Fibroblast of the conjunctiva (primary cell): ENCODE data around the gene BANF1.
A peak's percentile ranks its signal among the peaks of the same experiment; 100 is the strongest.
"Not testable (repeated sequence)": the region's sequence is repeated elsewhere in the genome, so short reads cannot be mapped to it uniquely, and the experiment has no call there.

ENCODE experiments used
- DNase-seq: peaks from one replicate; pipeline ENCODE4 v3.0.0-alpha.2; 2010; ENCODE audit warnings: low read depth

Gene BANF1

DNA sequence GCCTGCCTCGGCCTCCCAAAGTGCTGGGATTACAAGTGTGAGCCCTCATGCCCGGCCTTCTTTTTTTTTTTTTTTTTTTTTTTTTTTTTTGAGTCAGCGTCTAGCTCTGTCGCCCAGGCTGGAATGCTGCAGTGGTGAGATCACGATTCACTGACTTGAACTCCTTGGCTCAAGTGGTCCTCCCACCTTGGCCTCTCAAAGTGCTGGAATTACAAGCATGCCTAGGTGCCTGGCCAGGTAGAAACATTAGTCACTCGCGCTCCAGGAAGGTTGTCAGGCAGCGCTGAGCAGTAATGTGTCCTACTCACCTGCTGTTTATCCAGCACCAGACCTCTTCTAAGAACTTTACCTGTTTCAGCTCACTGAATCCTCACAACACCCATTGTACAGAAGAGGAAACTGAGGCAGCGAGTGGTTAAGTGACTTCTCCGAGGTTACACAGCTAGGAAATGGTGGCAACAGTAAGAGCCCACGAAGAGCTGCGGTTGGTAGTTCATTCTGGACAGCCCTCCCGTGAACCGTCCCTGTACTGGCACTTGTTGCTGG lies 9.0 kb downstream of the BANF1 start:
- no peak for DNase-seq

DNA sequence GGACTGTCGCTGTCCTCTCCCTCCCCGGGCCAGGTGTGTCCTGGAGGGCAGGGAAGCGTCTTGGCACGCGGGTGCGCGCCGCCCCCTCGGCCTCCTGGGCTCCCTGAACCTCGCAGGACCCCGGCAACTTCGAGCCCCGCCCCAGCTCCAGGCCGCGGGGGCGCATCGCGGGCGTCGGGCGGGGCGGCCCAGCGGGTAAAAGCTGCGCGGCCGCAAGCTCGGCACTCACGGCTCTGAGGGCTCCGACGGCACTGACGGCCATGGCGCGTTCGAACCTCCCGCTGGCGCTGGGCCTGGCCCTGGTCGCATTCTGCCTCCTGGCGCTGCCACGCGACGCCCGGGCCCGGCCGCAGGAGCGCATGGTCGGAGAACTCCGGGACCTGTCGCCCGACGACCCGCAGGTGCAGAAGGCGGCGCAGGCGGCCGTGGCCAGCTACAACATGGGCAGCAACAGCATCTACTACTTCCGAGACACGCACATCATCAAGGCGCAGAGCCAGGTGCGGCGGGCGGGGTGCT lies 9.5 kb downstream of the BANF1 start, which contains the start of gene CST6:
Gene CST6 (plus strand): TSS at position 224 of the 519 bp plus-strand sequence. CDS start 37 bp downstream, at position 261.
- no peak for DNase-seq

DNA sequence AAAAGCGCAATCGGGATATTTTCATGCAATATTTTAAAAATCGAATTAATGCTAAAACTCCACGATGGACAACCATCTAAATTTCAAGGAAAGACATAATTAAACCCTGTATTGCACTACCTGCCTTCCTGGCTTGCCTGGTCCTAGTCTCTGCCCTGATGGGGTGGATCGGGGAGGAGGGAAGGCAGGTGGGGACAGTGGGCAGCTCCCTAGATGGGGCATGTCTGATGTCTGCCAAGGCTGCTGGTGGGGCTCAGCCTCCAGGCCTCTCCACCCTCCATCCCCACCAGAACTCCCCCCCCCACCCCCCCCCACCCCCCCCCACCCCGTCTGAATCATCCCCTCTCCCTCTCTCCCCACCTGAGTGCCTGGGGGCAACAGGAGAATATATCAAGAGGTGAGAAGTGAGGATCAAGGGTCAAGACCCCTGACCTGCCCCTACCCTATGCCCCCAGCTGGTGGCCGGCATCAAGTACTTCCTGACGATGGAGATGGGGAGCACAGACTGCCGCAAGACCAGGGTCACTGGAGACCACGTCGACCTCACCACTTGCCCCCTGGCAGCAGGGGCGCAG lies 10.2 kb downstream of the BANF1 start:
- DNase-seq, result no peak

DNA sequence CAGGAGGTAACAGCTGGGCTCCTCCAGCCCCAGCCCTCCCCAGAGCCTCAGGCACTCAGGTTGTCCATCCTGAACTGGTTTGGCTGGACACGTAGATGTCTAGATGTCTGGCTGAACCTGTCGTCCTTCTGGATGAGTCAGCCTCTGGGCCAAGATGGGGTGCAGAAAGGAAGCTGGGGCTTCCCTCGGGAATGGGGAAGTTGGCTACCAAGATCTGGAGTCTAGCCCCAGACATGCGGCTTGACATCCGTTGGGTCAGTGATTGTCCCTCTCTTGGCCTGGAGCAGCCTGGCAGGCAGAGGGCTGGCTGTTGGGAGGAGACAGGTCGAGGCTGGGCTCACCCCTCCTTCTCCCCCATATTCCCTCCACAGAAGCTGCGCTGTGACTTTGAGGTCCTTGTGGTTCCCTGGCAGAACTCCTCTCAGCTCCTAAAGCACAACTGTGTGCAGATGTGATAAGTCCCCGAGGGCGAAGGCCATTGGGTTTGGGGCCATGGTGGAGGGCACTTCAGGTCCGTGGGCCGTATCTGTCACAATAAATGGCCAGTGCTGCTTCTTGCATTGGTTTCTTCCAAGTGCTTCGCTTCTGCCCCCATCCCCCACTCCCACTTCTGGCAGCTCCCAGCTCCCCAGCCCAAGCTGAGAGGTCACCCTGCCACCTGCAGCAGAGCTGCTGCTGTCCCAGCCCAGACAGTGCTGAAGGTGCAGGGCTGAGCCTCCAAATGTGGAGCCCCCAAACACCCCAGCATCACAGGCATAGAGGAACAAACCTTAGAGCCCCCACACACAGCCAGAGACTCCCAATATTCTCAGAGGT lies 10.9 kb downstream of the BANF1 start:
- DNase-seq, result no peak

DNA sequence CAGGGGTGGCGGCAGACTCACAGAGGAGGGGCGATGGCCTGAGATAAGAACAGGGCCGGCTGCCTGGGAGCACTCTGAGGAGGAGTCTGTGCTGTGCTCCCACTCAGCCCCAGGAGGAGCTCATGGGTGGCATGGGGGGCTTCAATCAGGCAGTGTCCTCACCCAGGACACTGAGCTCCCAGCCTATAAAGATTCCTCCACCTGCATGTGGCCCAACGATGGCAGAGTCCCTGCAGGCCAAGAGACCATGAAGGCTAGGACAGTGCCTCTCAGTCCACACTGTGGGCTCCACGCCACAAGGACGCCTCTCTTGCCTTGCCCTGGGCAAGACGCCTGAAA lies 11.4 kb downstream of the BANF1 start:
- no peak for DNase-seq

DNA sequence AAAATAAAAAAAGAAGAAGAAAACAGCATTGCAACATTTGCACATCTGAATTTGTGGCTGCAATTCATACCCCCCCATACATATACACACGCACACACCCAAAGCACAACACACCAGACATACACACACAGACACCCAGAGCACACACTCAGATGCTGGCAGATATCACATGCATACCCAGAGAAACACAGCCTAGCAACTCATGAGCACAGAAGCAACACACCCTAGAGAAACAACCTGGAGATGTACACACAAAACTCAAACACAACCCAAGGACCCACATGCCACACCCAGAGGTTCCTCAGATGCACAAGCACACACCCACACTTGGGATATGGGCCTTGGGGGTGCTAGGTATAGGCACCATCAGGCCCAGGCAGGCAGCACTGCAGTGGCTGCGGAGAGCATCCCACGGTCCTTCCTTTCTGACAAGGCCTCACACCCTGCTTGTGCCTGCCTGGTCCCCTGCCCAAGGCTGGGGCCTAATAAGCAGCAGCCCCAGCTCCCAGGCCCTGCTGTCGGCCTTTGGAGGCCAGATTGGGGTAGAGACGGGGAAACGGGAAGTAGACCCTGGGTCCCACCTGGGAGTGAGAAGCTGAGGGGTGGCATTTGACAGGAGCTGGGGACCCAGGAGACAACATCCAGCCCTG lies 12.6 kb downstream of the BANF1 start:
- DNase-seq, result no peak

DNA sequence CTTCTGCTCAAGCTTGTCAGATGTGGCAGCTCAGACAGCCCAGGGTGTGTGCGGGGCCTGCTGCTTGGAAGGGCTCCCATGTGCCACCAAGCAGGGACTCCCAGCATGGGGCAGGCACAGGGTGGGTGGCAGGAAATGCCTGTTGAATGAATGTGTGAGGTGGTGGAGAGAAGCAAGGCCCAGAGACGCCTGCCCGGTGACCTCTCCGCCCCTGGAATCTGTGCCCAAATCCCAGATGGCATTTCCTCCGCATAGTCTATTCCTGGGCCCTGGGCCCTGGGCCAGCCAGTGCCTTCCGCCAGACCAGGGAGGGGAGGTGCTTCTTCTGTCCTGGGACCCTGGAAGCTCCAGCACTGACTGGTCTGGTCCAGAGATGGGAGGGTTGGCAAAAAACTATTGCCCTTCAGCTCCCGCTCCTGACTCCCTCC lies 13.2 kb downstream of the BANF1 start:
- DNase-seq, result no peak

DNA sequence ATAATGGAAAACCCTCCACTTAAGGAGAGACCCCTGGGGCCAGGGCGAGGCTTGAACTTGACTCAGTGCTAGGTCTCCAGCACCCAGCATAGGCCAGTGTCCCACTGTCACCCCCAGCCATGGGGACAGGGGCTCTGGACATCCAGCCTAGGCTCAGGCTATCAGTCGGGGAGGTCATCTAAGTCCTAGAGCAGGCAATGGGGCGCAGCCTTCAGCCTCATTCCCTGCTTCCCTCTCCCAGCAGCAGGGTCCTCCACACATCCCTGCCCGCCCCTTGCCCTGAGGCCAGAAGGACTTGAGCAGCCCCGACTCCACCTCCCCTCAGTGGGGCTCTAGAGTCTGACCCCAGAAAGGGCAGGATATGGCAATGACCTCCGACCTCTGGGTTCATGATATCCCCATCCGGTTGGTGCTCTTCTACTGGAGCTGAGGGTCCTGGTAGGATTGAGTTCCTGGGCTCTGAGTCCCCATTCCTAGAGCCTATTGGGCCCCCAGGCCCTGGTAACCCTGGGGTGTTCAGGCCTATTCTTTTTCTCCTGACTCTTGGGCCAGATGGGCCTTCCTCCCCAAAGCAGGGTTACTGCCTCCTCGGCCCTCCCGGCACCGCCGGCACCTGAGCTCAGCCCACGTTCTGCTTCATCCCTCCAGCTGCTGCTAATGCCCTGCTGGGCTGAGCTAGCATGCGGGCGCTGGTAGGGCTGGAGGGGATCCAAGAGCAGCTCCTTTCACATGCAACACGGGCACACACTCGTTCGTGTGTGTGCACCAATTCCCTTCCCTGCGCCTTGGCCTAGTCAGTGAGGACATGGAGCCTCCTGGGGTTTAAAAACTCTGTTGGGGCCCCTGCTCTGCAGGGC lies 13.9 kb downstream of the BANF1 start:
- no peak for DNase-seq

DNA sequence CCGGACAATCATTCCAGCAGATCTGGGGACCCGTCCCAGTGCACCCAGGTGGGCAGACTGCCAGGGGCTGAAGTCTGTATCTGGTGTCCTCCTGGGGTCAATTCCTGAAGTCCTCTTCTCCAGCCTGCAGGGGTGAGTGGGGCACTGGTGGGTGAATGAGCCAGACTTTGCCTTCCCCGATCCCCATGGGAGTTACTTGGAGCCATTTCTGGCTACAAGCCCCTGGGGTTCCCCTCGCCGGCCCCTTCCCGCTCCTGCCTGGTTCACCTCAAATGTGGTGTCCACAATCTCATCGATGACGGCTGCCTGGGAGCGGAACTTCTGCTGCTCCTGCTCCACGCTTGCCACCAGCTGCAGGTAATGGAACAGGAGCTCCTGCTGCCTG lies 14.5 kb downstream of the BANF1 start:
- DNase-seq, result no peak

DNA sequence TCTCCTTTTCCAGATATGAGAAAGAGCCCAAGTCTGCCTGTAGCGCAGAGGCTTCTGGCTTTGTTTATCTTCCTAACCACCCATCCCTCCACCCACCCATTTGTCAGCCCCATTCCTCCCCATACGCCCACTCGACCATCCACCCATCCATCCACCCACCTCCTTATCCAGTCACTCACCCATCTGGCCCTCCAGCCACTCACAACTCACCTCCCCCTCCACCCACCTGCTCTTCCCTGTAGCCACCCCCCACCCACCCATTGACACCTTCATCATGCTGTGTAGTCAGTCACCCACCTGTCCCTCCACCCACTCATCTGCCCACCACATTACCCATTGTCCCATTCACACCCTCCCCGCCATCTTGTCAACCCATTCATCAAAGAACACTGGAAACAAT lies 15.0 kb downstream of the BANF1 start:
- no peak for DNase-seq

DNA sequence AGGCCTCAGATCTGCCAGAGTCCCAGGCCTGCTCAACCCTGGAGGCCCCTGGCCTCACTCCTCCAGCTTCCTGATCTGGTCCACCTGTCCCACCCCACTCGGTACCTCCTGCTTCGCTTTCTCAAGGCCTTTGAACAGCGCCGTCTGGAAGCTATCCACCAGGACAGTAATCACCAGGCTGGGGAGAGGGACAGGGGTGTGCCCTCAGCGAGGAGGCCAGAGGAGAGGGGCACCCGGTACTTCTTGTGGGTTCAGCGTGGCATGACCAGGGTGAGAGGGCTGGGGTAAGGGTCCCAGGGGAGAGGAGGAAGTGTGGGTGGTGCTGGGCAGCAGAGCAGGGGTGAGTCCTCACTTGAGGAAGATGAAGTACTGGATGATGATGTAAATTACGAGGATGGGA lies 17.9 kb downstream of the BANF1 start:
- no peak for DNase-seq

DNA sequence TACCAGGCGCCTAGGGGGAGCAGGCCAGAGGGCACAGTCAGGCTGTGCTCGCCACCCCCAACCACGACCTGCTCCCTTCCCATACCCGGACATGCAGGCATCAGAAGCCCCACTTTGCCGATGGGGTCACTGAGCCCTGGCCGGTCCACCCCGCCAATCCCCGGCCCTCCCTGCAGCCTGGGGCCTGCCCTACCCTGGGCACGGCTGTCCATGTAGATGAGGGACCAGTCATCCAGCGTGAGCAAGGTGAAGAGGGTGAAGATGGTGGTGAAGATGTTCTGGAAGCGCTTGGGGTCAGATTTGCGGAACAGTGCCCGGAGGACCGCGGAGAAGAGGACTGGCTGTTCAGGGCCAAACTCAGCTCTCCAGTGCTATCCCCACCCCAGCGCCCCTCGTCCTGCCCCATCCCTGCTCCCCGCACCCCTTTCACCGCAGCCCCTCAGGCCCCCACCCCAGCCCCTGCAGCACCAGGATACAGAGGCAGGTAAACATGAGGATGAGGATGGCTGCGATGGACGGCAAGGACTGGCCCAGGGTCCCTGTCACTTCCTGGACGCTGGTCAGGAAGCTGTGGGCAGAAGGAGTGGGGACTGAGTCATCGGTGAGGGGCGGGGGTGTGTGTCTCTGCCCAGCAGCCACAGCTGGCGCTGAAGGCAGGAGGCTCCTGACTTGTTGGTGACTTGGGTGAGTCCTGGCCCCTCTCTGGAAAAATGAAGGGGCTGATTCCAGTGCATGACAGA lies 18.5 kb downstream of the BANF1 start:
- peak; percentile 14 for DNase-seq

DNA sequence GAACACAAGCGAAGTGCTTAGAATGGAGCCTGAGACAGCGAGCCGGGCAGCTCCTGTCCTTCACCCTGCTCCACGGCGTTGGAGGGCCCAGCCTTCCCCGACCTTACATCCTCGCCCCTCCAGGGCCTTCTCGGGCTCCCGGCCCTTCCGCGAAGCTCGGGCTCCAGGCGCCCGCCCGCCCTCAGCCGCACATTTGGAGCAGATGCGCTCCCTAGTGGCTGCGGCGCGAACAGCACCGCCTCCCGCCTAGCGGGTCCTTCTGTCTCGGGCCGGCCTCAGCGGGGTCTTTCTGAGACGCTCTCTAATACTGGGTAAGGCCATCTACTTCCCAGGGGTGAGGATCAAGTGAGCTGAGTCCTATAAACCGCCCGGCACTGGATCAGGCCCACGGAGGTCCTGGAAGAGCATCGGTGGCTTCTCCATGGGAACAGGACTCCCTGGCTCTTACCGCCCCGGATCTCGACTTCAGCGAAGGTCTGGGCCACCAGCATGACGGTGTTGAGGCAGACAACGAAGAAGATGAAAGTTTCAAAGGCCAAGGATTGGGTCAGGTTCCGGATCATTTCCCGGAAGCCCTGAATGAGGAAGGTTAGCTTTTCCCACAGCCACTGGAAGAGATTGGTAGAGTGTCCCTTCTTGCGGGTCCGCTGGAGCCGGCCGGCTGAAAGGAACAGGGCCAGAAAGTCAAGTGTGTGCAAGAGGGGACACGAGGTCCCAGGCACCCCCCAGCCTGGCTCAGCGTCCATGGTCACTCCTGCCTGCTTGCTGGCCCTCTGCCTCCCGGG lies 20.3 kb downstream of the BANF1 start:
- peak; percentile 26 for DNase-seq

DNA sequence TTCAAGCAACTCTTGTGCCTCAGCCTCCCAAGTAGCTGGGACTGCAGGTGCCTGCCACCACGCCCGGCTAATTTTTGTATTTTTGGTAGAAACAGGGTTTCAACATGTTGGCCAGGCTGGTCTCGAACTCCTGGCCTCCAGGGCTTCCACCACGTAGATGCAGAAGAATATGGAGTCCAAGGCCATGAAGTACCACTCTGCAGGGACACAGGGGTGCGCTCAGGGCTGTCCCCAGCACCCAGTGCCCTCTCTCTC lies 20.8 kb downstream of the BANF1 start:
- not testable (repeated sequence) for DNase-seq

DNA sequence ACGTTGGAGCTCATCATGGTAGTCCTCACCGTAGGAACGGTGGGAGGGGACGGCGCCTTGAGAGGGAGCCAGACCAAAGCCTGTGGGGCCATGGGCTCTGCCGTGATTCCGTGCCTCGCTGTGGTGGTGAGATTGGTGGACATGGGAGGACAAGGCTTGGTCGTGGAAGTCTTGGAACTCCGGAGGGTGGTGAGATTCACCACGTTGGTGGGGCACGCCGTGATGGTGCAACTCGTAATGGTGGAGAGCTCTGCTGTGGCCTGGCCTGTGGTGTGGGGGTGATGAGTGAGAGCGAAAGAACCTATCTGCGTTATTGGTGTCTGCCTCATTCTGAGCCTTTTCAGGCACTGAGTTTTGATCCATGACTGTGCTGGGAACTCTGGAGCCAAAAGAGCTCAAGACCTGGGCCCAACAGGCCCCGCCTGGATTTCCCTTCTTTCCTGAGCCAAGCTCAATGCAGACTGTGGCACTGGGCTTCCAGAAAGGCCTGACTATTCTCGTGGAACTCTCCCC lies 23.8 kb downstream of the BANF1 start, which contains the start of gene CATSPER1:
Gene CATSPER1 (minus strand): TSS at position 463 of the 513 bp plus-strand sequence. CDS start 100 bp downstream, at position 363.
- DNase-seq, result no peak

DNA sequence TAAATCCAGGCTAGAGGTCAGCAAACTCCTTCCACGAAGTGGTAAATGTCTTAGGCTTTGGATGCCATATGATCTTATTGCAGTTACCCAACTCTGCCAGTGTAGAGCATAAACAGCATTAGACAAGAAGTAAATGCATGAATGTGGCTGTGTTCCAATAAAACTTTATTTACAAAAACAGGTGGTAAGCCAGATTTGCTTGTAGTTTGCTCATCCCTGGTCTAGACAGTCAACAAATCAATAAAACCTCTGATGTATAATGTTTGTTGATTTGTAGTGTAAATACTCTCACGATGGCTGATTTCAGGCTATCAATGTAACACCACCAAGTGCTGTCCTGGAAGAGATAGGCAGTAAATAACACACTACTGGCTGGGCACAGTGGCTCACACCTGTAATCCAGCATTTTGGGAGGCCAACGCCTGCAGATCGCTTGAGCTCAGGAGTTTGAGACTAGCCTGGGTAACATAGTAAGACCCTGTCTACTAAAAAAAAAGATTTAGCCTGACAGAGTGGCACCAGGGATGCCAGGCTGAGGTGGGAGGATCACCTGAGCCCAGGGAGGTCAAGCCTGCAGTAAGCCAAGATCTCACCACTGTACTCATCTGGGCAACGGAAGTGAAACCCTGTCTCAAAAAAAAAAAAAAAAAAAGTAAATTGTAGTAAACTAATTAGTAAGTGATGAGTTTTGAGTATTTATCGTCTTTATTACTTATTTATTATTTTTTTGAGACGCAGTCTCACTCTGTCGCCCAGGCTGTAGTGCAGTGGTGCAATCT lies 30.8 kb downstream of the BANF1 start:
- no peak for DNase-seq

DNA sequence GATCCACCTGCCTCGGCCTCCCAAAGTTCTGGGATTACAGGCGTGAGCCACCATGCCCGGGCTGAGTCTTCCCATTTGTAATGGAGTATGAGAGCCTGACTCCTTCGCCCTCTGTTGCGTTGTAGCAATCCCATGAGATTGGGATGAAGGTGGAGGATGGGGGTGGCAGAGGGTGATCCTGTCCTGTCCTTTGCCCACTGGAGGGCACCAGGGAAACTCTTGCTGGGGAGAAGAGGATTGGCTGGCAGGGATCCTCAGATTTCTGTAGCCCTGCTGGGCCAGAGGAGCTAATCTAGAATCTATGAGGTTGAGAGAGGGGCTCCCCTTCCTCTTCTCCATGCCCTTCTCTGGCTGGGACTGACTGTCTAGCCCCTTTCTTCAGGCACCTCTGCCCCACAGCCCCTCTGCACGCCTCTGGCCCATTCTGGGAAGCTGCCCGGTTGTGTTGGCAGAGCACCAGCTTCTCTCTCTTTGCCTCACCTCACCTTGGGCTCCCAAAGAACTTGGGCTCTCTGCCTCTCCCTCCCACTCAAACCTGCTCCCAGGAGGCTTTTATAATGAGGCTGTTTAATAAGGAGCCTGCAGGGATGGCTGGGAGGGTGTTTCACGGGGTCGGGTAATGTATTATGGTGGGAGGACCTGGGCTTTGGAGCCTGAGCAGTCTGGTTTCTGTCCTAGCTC lies 33.5 kb downstream of the BANF1 start:
- no peak for DNase-seq

DNA sequence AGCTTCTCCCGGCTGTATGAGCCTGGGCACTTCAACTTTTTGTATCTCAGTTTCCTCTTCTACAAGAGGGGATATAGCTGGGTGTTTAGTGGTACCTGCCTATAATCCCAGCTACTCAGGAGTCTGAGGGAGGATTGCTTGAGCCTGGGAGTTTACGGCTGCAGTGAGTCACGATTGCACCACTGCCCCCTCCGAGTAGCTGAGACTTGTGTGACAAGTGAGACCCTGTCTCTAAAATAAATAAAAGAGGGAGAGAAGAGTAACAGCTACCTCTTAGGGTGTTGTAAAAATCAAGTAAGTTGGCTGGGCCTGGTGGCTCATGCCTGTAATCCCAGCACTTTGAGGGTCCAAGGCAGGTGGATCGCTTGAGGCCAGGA lies 34.0 kb downstream of the BANF1 start:
- no peak for DNase-seq

DNA sequence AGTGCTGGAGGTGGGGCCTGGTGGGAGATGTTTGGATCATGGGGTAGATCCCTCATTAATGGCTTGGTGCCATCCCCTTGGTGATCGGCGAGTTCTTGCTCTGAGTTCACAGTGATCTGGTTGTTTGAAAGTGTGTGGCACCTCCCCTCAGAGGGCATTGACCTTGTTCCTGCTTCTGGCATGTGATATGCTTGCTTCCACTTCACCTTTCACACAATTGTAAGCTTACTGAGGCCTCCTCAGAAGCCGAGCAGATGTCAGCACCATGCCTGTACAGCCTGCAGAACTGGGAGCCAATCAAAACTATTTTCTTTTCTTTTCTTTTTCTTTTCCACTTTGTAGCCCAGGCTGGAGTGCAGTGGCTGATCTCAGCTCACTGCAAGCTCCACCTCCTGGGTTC lies 35.0 kb downstream of the BANF1 start:
- DNase-seq, result no peak
